ENCODE data around the gene PTPRK. TPM values are rescaled to one million over a fixed set of nuclear protein-coding genes. Genes with fewer than 3 reads are reported as not detected.

The PTPRK gene
- total RNA-seq, 1 experiment from 2014 or later: 34.2 TPM

GRCh38 chr6:128284128-128284527 is 236.3 kb downstream of the PTPRK start:
- intact Hi-C loops (cut with micrococcal nuclease): no loop called here
- no peaks in the 10 kb centered on the region for H3K79me2 ChIP-seq (ENCODE audit: insufficient read depth, low read length)
- H4K20me1 ChIP-seq (ENCODE audit: insufficient read depth): no peaks in the 10 kb centered on the region
- ATAC-seq: no peak
- RAD21 ChIA-PET (ENCODE audit: low non-redundant PET in 1 of 2, low total read pairs in 2 of 2, uncharacterized antibody in 2 of 2, unreplicated experiment in 2 of 2): no interaction called here
- no peak overlapping the region for H3K27ac ChIP-seq (ENCODE audit: low read depth, low read length)
- H3K4me2 ChIP-seq (ENCODE audit: low read length): no peak overlapping the region
- no peak overlapping the region for H3K4me3 ChIP-seq (replicated peaks in 1 of 2; ENCODE audit: low read depth in 1 of 2, low read length in 2 of 2)
- H3K36me3 ChIP-seq (ENCODE audit: control insufficient read depth in 1 of 2, insufficient read depth in 2 of 2, low read length in 2 of 2): no peaks in the 10 kb centered on the region
- no peaks in the 10 kb centered on the region for H3K27me3 ChIP-seq (ENCODE audit: insufficient read depth, low read length)
- no peak overlapping the region for H2AFZ ChIP-seq (ENCODE audit: low read depth, low read length, poor library complexity, severe bottlenecking)
- TF ChIP-seq RAD21 (IDR thresholded peaks at IDR 0.05; ENCODE audit: low read depth) (no peak), REST (IDR thresholded peaks at IDR 0.05; ENCODE audit: low read depth) (no peak), POLR2A (IDR thresholded peaks at IDR 0.05; ENCODE audit: borderline replicate concordance, extremely low read depth, insufficient read depth, insufficient read length) (no peak), TCF7L2 (IDR thresholded peaks at IDR 0.05; ENCODE audit: borderline replicate concordance, extremely low read depth, insufficient read depth, insufficient read length) (no peak), SP1 (IDR thresholded peaks at IDR 0.05; ENCODE audit: low read depth) (no peak)
- CTCF ChIA-PET: no interaction called here
- H3K9ac ChIP-seq (ENCODE audit: low read length): no peak overlapping the region
- POLR2A ChIA-PET: no interaction called here
- H3K9me3 ChIP-seq (ENCODE audit: control insufficient read depth in 1 of 2, insufficient read depth in 1 of 2, low read depth in 1 of 2, low read length in 2 of 2): no peaks in the 10 kb centered on the region
- peaks cover 0 to 5% of the 10 kb centered on the region in 2 experiments; a peak in 2 of 4 replicates for H3K4me1 ChIP-seq (ENCODE audit: control insufficient read depth in 1 of 2, insufficient read depth in 2 of 2, low read length in 2 of 2)
- DNase-seq (ENCODE audit: low read depth, low spot score): no peak
- H3K9me2 ChIP-seq (ENCODE audit: insufficient read depth): no peaks in the 10 kb centered on the region
- BruUV-seq (replicated peaks): no TSS peak

DNA sequence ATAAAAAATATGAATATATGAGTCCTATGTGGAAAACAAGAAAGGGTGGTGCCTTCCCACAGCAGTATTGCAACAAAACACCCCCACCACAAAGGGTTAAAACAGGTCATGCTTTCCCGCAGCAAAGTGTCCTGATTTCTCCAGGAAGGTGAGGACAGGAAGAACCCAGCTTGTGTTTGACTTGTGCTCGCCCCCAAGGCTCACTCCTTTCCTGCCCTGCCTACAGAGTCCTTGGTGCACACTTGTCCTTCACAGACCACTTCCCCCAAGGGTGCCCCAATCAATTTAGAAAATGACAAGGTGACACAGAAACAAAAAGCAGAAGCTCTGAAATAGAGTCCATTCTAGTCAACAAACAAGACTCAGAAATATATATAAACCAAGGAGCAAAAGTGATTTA is 237.4 kb downstream of the PTPRK start:
- CTCF ChIA-PET: no interaction called here
- POLR2A ChIA-PET: no interaction called here
- H3K9ac ChIP-seq (ENCODE audit: low read length): no peak overlapping the region
- RAD21 ChIA-PET (ENCODE audit: low non-redundant PET in 1 of 2, low total read pairs in 2 of 2, uncharacterized antibody in 2 of 2, unreplicated experiment in 2 of 2): no interaction called here
- no peaks in the 10 kb centered on the region for H3K9me2 ChIP-seq (ENCODE audit: insufficient read depth)
- ATAC-seq: no peak
- no peak overlapping the region for H3K27ac ChIP-seq (ENCODE audit: low read depth, low read length)
- no peak overlapping the region for H2AFZ ChIP-seq (ENCODE audit: low read depth, low read length, poor library complexity, severe bottlenecking)
- H3K4me1 ChIP-seq (ENCODE audit: control insufficient read depth in 1 of 2, insufficient read depth in 2 of 2, low read length in 2 of 2): peaks cover 0 to 5% of the 10 kb centered on the region in 2 experiments; a peak in 2 of 4 replicates
- no peaks in the 10 kb centered on the region for H3K27me3 ChIP-seq (ENCODE audit: insufficient read depth, low read length)
- no peaks in the 10 kb centered on the region for H3K79me2 ChIP-seq (ENCODE audit: insufficient read depth, low read length)
- H3K4me3 ChIP-seq (replicated peaks in 1 of 2; ENCODE audit: low read depth in 1 of 2, low read length in 2 of 2): no peak overlapping the region
- intact Hi-C loops (cut with micrococcal nuclease): no loop called here
- H4K20me1 ChIP-seq (ENCODE audit: insufficient read depth): no peaks in the 10 kb centered on the region
- no TSS peak for BruUV-seq (replicated peaks)
- no peak overlapping the region for H3K4me2 ChIP-seq (ENCODE audit: low read length)
- H3K9me3 ChIP-seq (ENCODE audit: control insufficient read depth in 1 of 2, insufficient read depth in 1 of 2, low read depth in 1 of 2, low read length in 2 of 2): no peaks in the 10 kb centered on the region
- no peak for DNase-seq (ENCODE audit: low read depth, low spot score)
- H3K36me3 ChIP-seq (ENCODE audit: control insufficient read depth in 1 of 2, insufficient read depth in 2 of 2, low read length in 2 of 2): no peaks in the 10 kb centered on the region
- TF ChIP-seq POLR2A (IDR thresholded peaks at IDR 0.05; ENCODE audit: borderline replicate concordance, extremely low read depth, insufficient read depth, insufficient read length) (no peak), ZNF274 (IDR thresholded peaks at IDR 0.05; ENCODE audit: low read depth, low read length) (no peak), MAX (IDR thresholded peaks at IDR 0.05) (no peak), JUND (IDR thresholded peaks at IDR 0.05) (no peak), ZFX (IDR thresholded peaks at IDR 0.05) (no peak), CEBPB (IDR thresholded peaks at IDR 0.05; ENCODE audit: low read depth) (no peak), REST (IDR thresholded peaks at IDR 0.05; ENCODE audit: low read depth) (no peak), RAD21 (IDR thresholded peaks at IDR 0.05; ENCODE audit: low read depth) (no peak), FOSL1 (IDR thresholded peaks at IDR 0.05; ENCODE audit: low read depth) (no peak)
- TF ChIP-seq, protein P1, sequence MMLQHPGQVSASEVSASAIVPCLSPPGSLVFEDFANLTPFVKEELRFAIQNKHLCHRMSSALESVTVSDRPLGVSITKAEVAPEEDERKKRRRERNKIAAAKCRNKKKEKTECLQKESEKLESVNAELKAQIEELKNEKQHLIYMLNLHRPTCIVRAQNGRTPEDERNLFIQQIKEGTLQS (IDR thresholded peaks at IDR 0.05): no peak
